Omental fat pad (tissue), 4 donors: Measurements from ENCODE around the gene NLGN1. TPM values are rescaled to one million over a fixed set of nuclear protein-coding genes. Genes with fewer than 3 reads are reported as not detected.

Source experiments
- ATAC-seq: fragments of 150-250 bp; one replicate; pipeline ENCODE4 v1.9.1; 2016; ENCODE audit warnings: mild to moderate bottlenecking, moderate library complexity; ENCODE audit not compliant: low FRiP score
- DNase-seq: peaks from one replicate; pipeline ENCODE4 v3.0.0-alpha.2; 2019; ENCODE audit warnings: low spot score
- CTCF ChIP-seq, 3 donors: fragments of 450-650 bp; IDR thresholded peaks; one replicate each; pipeline ENCODE4 v1.5.1; 2016 to 2017; ENCODE audit warnings: antibody characterized with exemption in 3 of 3, mild to moderate bottlenecking in 3 of 3, moderate library complexity in 2 of 3
- total RNA-seq, 4 donors: library from RNA; depleted of rRNA; stranded (reverse); fragments of >200 nt; gene quantifications; one replicate each; pipeline ENCODE4 v1.1.0, GENCODE V29; 2016

Gene NLGN1
- total RNA-seq, 4 donors from 2014 or later = 5.3 to 17.4 (median 12.5) TPM

DNA sequence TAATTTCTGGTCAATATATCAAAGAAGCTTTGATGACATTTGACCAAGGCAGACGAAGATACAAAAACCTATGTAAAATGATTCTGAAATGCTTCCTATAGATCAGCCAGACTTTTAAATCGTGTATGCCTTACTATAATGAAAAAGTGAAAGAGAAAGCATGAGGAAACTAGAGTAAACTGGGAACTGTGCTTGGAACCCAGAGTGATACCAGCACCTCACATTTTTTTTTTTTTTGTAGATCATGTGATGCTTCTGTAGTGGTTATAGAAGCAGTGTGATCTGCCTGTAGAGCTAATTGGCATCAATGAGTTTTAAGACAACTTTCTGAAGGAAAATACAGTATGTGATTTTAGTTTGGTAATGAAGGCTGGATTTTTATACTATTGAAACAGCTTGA is 150.7 kb downstream of the NLGN1 start:
- no peak for ATAC-seq
- no peak for TF ChIP-seq CTCF (IDR thresholded peaks at IDR 0.05)
- DNase-seq = no peak

DNA sequence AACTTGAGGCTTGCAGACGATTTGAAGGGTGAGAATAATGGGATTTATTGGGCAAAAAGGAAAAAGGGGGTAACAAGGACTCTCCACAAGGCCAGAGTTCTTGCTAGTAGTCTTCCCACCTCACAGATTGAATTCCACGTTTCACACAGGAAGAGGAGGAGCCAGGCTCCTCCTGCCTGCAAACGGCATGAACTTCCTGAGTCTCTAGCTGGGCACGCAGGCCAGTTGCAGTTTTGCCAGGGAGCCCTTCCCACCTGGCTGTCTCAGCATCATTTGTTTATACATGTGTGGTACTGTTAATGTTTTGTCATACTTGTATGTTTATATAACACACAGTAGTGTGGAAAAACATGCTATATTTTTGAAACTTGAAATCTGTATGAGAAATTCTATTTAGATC is 155.0 kb downstream of the NLGN1 start:
- no peak for ATAC-seq
- TF ChIP-seq CTCF (IDR thresholded peaks at IDR 0.05) = no peak
- no peak for DNase-seq

DNA sequence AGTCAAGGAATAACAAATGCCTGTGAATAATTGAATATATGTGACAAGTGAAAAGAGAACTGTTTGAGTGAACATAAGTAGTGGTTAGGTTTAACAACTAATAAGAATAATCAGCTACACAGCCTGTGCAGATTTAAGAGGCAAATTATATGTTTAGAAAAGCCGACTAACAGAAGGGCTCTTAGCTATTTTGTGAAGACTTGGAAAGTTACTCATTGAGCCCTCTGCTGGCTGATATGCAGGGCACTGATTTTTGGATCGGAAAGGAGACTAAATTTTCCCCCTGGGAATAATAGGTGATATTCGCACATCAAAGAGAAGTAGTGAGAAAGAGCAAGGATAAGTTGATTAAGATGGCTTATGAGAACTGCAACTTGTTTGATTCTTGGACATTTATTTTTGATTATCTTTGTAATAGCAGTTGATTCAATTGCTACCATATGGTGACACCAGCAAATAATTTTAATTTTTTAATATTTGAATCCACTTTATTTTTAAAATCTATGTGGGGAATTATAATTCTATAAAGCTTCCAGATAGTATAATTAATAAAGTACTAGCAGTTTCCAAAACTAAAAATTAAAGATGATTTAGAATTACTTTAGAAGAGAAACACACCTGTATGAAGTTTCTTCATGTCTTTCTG is 156.2 kb downstream of the NLGN1 start:
- no peak for ATAC-seq

DNA sequence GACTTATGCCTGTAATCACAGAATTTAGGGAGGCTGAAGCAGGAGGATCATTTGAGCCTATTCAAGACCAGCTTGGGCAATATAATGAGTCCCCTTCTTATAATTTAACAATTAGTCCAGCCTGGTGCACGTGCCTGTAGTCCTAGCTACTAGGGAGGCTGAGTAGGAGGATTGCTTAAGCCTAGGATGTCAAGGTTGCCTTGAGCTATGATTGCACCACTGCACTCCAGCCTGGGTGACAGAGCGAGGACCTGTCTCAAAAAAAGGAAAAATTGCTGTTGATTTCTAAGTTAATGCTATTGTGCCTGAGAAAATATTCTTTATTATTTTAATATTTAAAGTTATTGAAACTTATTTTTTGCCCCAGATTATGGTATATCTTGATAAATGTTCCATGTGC is 159.0 kb downstream of the NLGN1 start:
- TF ChIP-seq CTCF (IDR thresholded peaks at IDR 0.05) = no peak
- no peak for ATAC-seq
- no peak for DNase-seq

More for the DNA sequence above, 156.2 kb downstream of the NLGN1 start:
- TF ChIP-seq CTCF (IDR thresholded peaks at IDR 0.05) = no peak
- DNase-seq = no peak

DNA sequence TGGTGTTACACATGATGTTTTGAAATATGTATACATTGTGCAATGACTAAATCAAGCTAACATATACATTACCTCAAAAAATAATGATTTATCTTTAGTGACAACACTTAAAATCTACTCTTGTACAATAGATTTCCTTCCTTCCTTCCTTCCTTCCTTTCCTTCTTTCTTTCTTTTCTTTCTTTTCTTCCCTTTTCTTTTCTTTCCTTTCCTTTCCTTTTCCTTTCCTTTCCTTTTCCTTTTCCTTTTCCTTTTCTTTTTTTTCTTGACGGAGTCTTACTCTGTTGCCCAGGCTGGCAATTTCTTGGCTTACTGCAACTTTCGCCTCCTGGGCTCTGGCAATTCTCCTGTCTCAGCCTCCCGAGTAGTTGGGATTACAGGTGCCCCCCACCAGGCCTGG is 170.5 kb downstream of the NLGN1 start:
- DNase-seq = no peak
- no peak for TF ChIP-seq CTCF (IDR thresholded peaks at IDR 0.05)
- no peak for ATAC-seq

DNA sequence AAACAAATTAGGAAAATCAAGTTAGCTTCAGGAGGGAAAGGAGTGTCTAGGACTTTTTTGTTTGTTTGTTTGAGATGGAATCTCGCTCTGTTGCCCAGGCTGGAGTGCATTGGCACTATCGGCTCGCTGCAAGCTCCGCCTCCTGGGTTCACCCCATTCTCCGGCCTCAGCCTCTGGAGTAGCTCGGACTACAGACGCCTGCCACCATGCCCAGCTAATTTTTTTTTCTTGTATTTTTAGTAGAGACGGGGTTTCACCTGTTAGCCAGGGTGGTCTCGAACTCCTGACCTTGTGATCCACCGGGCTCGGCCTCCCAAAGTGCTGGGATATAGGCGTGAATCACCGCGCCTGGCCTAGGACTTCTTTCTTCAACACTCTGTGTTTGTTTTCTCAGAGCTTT is 171.1 kb downstream of the NLGN1 start:
- no peak for DNase-seq
- no peak for ATAC-seq
- no peak for TF ChIP-seq CTCF (IDR thresholded peaks at IDR 0.05)

- DNase-seq (no peak), ATAC-seq (no peak)
- TF ChIP-seq CTCF (IDR thresholded peaks at IDR 0.05) = no peak
Observed at GRCh38 chr3:173583496-173583895, 186.0 kb downstream of the NLGN1 start.
